ENCODE results near the gene POFUT1.

The POFUT1 gene

GRCh38 chr20:32282461-32282860, 74.8 kb downstream of the POFUT1 start:
- no peak for TF ChIP-seq CTCF (IDR thresholded peaks at IDR 0.05; ENCODE audit: borderline replicate concordance, insufficient read depth, low read depth, low read length)
- no peak overlapping the region for H3K4me3 ChIP-seq (ENCODE audit: low read depth, low read length)

GRCh38 chr20:32285082-32285620, 77.5 kb downstream of the POFUT1 start:
- TF ChIP-seq CTCF (IDR thresholded peaks at IDR 0.05; ENCODE audit: borderline replicate concordance, insufficient read depth, low read depth, low read length), result no peak

GRCh38 chr20:32285621-32286371, 78.1 kb downstream of the POFUT1 start:
- TF ChIP-seq CTCF (IDR thresholded peaks at IDR 0.05; ENCODE audit: borderline replicate concordance, insufficient read depth, low read depth, low read length), result no peak
- no peak overlapping the region for H3K4me3 ChIP-seq (ENCODE audit: low read depth, low read length)

More at GRCh38 chr20:32285082-32285620, 77.5 kb downstream of the POFUT1 start:
- H3K4me3 ChIP-seq (ENCODE audit: low read depth, low read length), result no peak overlapping the region

- TF ChIP-seq CTCF (IDR thresholded peaks at IDR 0.05; ENCODE audit: borderline replicate concordance, insufficient read depth, low read depth, low read length), result no peak
- H3K4me3 ChIP-seq (ENCODE audit: low read depth, low read length), result no peak overlapping the region
These were observed 79.6 kb downstream of the POFUT1 start for GRCh38 chr20:32287231-32287638.

All from GM12875 (cell line).